ENCODE data around the gene RXFP4.

- no peak for TF ChIP-seq CTCF (IDR thresholded peaks at IDR 0.05; ENCODE audit: insufficient read depth, low read depth, low read length)
- no peak for TF ChIP-seq EZH2 (IDR thresholded peaks at IDR 0.05; ENCODE audit: insufficient read depth, low read length)
Measured at GRCh38 chr1:155911156-155912055, 30.0 kb upstream of the RXFP4 start, which contains the start of gene RIT1.

Measured in astrocyte (in vitro differentiated cells and primary cell).